ENCODE results near the gene DHRS7B.
"Not testable (repeated sequence)": the region's sequence is repeated elsewhere in the genome, so short reads cannot be mapped to it uniquely, and the experiment has no call there.

Gene DHRS7B

GRCh38 chr17:21126645-21127508 lies at the start of gene DHRS7B:
Gene DHRS7B (plus strand): TSS chr17:21126964. CDS start chr17:21126972, 8 bp downstream.
- H3K4me1 Mint-ChIP-seq = peaks cover 43% of the 10 kb centered on the region
- no peaks in the 10 kb centered on the region for H3K9me3 Mint-ChIP-seq
- peak within 1 kb of the TSS; percentile 97 for H3K27ac Mint-ChIP-seq
- peak within 1 kb of the TSS; percentile 93 to 97 for H3K4me3 Mint-ChIP-seq
- DNase-seq = peak; percentile 94 to 97
- ATAC-seq = peak; percentile 98
- no peaks in the 10 kb centered on the region for H3K27me3 Mint-ChIP-seq

DNA sequence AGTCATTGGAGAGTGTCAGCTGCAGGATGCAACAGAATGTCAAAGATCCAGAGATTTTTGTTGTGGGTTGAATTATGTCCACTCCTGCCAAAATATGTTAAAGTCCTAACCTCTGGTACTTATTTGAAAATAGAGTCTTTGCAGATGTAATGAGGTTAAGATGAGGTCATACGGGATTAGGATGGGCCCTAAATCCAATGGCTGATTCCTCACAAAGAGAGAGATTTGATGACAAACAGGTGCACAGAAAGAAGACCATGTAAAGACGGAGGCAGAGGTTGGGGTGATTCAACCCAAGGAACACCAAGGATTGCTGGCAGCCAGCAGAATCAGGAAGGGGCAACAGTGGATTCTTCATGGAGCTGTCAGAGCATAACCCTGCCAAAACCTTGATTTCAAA lies 49.5 kb upstream of the DHRS7B start:
- Mint-ChIP-seq H3K9me3 (no peaks in the 10 kb centered on the region), H3K27me3 (peaks cover 28% of the 10 kb centered on the region), H3K27ac (no peak overlapping the region), H3K4me3 (no peak overlapping the region), H3K4me1 (no peaks in the 10 kb centered on the region)
- ATAC-seq (no peak), DNase-seq (no peak)

- ATAC-seq (no peak), DNase-seq (no peak)
- Mint-ChIP-seq H3K27me3 (peaks cover 28% of the 10 kb centered on the region), H3K27ac (no peak overlapping the region), H3K4me3 (no peak overlapping the region), H3K4me1 (no peaks in the 10 kb centered on the region), H3K9me3 (no peaks in the 10 kb centered on the region)
Observed at GRCh38 chr17:21078016-21078780, 48.6 kb upstream of the DHRS7B start.

GRCh38 chr17:21079196-21079595 lies 47.6 kb upstream of the DHRS7B start:
- Mint-ChIP-seq H3K4me3 (no peak overlapping the region), H3K4me1 (no peaks in the 10 kb centered on the region), H3K27me3 (peaks cover 28% of the 10 kb centered on the region), H3K9me3 (no peaks in the 10 kb centered on the region), H3K27ac (peak overlapping the region in 1 of 2 donors; percentile 83)
- DNase-seq (no peak), ATAC-seq (no peak)

DNA sequence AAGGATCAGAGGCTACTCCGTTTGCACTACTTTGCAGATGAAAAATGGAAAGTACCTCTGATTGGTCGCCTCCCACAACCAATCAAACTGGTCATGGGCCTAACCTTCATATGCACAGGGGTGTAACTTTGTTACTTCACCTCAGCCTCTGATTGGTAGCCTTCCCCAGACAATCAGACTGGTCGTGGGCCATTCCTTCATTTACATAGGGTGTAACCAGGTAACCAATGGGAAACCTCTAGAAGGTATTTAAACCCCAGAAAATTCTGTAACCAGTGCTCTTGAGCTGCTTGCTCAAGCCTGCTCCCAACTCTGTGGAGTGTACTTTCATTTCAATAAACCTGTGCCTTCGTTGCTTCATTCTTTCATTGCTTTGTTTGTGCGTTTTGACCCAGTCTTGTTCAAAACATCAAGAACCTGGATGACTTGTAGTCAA lies 44.7 kb upstream of the DHRS7B start:
- Mint-ChIP-seq H3K27ac (peak overlapping the region in 1 of 2 donors; percentile 65), H3K27me3 (peaks cover 35% of the 10 kb centered on the region), H3K9me3 (no peaks in the 10 kb centered on the region), H3K4me3 (no peak overlapping the region), H3K4me1 (peaks cover 5% of the 10 kb centered on the region)
- DNase-seq (no peak), ATAC-seq (no peak)

DNA sequence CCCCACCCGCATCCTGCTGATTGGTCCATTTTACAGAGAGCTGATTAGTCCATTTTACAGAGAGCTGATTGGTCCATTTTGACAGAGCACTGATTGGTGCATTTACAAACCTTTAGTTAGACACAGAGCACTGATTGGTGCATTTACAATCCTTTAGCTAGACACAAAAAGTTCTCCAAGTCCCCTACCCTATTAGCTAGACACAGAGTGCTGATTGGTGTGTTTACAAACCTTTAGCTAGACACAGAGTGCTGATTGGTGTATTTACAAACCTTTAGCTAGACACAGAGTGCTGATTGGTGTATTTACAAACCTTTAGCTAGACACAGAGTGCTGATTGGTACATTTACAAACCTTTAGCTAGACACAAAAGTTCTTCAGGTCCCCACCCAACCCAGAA lies 41.5 kb upstream of the DHRS7B start:
- not testable (repeated sequence) for H3K4me3 Mint-ChIP-seq, DNase-seq, ATAC-seq, H3K9me3 Mint-ChIP-seq, H3K27me3 Mint-ChIP-seq, H3K4me1 Mint-ChIP-seq, H3K27ac Mint-ChIP-seq

DNA sequence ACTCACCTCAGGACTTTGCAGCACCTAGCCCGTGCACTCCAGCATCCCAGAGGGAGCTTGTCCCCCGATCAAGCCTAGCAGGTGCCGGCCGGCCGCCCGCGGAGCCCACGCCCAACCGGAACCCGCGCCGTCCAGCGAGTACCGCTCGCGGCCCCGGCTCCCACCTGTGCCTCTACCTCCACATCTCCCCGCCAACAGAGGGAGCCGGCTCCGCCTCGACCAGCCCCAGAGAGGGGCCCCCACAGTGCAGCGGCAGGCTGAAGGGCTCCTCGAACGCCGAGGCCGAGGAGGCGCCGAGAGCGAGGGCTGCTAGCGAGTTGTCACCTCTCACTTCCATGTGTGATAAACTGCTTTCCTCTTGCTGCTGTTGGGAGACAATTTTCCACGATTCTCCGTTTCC lies 41.1 kb upstream of the DHRS7B start:
- H3K27ac Mint-ChIP-seq = peak overlapping the region in 1 of 2 donors; percentile 71
- peaks cover 7% of the 10 kb centered on the region for H3K27me3 Mint-ChIP-seq
- no peak for DNase-seq
- peak; percentile 50 for ATAC-seq
- H3K9me3 Mint-ChIP-seq = no peaks in the 10 kb centered on the region
- peak overlapping the region; percentile 59 to 65 for H3K4me3 Mint-ChIP-seq
- peaks cover 5% of the 10 kb centered on the region for H3K4me1 Mint-ChIP-seq

GRCh38 chr17:21089145-21089544 lies 37.6 kb upstream of the DHRS7B start:
- Mint-ChIP-seq H3K4me1 (peaks cover 5% of the 10 kb centered on the region), H3K27ac (no peak overlapping the region), H3K4me3 (no peak overlapping the region), H3K9me3 (no peaks in the 10 kb centered on the region), H3K27me3 (peaks cover 7% of the 10 kb centered on the region)
- ATAC-seq (no peak), DNase-seq (no peak)

DNA sequence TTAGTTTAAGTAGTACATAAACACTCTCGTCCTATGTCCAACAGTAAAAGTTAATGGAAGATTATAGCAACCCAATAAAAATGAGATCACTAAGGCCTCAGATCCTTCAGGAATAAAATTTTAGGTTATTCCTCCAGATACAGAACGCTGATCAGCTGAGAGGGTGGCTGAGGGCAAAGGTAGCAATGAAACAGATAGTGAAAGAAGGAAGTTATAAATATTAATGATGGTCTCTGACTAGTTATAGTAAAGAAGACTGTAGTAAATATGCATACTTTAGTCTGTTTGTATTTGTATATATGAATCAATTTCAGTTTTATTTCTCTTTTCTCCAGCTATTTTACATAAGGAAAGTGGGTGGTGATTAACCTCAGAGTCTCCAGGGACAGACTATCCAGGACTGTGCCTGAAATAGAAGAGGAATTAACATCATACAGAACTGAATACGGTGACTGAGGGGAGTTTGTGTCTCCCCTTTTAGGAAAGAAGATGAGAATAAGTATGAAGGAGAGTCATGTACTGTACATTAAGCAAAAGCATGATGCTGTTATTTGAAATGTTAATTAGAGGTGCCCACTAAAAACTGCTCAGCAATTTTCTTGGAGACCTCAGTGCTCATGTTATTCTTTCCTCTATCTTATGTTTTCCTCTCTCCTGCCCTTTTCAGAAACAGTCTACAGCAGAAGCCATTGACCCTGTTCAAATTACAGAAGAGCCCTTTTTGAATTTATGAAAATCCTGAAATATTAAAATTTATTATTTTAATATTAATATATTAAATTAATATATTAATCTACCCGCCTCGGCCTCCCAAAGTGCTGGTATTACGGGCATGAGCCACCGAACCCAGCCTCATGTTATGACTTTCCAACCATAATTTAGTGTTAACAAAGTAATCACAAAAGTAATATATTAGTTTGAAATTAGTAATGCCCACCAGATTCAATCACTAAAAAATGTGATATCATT lies 36.5 kb upstream of the DHRS7B start:
- Mint-ChIP-seq H3K27ac (no peak overlapping the region), H3K4me1 (peaks cover 5% of the 10 kb centered on the region), H3K27me3 (peaks cover 7% of the 10 kb centered on the region), H3K9me3 (no peaks in the 10 kb centered on the region), H3K4me3 (no peak overlapping the region)
- ATAC-seq = no peak
- no peak for DNase-seq

- H3K27me3 Mint-ChIP-seq = peaks cover under 1% of the 10 kb centered on the region
- H3K4me1 Mint-ChIP-seq = no peaks in the 10 kb centered on the region
- ATAC-seq (no peak), DNase-seq (no peak)
- H3K4me3 Mint-ChIP-seq = no peak overlapping the region
- no peaks in the 10 kb centered on the region for H3K9me3 Mint-ChIP-seq
- H3K27ac Mint-ChIP-seq = no peak overlapping the region
Observed at GRCh38 chr17:21090902-21091618, 35.7 kb upstream of the DHRS7B start.

DNA sequence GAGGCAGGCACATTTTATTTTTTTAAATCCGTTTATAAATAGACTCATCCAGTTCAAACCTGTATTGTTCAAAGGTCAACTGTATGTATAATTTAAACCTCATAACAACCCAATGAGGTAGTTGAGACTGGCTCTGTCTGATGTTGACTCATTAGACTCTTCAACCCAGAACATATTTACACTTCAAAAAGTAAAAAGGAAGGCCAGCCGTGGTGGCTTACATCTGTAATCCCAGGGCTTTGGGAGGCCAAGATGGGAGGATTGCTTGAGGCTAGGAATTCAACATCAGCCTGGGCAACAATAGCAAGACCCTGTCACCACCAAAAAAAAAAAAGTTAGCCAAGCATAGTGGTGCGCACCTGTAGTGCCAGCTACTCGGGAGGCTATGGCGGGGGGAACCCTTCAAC lies 32.5 kb upstream of the DHRS7B start:
- H3K9me3 Mint-ChIP-seq = no peaks in the 10 kb centered on the region

GRCh38 chr17:21095735-21096134 lies 31.0 kb upstream of the DHRS7B start:
- ATAC-seq = no peak
- Mint-ChIP-seq H3K9me3 (no peaks in the 10 kb centered on the region), H3K4me3 (no peak overlapping the region), H3K27ac (peak overlapping the region in 1 of 2 donors; percentile 74), H3K27me3 (no peaks in the 10 kb centered on the region), H3K4me1 (peaks cover 24% of the 10 kb centered on the region)
- no peak for DNase-seq

More for the DNA sequence above, 32.5 kb upstream of the DHRS7B start:
- Mint-ChIP-seq H3K27ac (no peak overlapping the region), H3K27me3 (no peaks in the 10 kb centered on the region), H3K4me1 (peaks cover 19% of the 10 kb centered on the region), H3K4me3 (no peak overlapping the region)
- DNase-seq (no peak), ATAC-seq (no peak)

DNA sequence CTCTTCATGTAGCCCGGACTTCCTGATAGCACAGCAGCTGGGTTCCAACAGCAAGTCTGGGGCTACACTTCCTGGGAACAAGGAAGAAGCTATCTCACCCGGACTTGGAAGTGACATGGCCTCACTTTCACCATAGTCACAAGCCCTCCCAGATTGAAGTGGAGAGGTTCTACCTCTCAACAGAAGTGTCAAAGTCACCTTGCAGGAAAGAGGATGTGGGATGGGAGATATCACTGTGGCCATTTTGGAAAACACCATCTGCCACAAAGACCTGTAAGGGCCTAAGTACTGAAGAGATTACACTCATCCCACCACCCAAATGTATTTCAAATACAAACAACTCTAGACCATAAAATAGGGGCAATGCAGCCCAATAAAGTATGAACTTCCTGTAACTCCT lies 29.9 kb upstream of the DHRS7B start:
- ATAC-seq (no peak), DNase-seq (no peak)
- Mint-ChIP-seq H3K4me1 (peaks cover 24% of the 10 kb centered on the region), H3K9me3 (no peaks in the 10 kb centered on the region), H3K27me3 (no peaks in the 10 kb centered on the region), H3K27ac (no peak overlapping the region), H3K4me3 (no peak overlapping the region)

- Mint-ChIP-seq H3K27me3 (no peaks in the 10 kb centered on the region), H3K4me3 (peak overlapping the region; percentile 81 to 92), H3K9me3 (no peaks in the 10 kb centered on the region), H3K4me1 (peaks cover 24% of the 10 kb centered on the region), H3K27ac (peak overlapping the region; percentile 99 to 100)
- peak; percentile 74 to 84 for DNase-seq
- peak; percentile 99 for ATAC-seq
Observed at GRCh38 chr17:21098934-21099689, 27.7 kb upstream of the DHRS7B start.

Data from stimulated activated naive CD8-positive, alpha-beta T cell treated with anti-CD3 and anti-CD28 coated beads, Interleukin-15, amount 100 ng/mL, for 72 hours (primary cell).